Iris pigment epithelial cell (primary cell): ENCODE results near the gene PTPRT.

Experiments
- DNase-seq: peaks from one replicate; pipeline ENCODE4 v3.0.0-alpha.2; 2011; ENCODE audit warnings: low read depth

The PTPRT gene

DNA sequence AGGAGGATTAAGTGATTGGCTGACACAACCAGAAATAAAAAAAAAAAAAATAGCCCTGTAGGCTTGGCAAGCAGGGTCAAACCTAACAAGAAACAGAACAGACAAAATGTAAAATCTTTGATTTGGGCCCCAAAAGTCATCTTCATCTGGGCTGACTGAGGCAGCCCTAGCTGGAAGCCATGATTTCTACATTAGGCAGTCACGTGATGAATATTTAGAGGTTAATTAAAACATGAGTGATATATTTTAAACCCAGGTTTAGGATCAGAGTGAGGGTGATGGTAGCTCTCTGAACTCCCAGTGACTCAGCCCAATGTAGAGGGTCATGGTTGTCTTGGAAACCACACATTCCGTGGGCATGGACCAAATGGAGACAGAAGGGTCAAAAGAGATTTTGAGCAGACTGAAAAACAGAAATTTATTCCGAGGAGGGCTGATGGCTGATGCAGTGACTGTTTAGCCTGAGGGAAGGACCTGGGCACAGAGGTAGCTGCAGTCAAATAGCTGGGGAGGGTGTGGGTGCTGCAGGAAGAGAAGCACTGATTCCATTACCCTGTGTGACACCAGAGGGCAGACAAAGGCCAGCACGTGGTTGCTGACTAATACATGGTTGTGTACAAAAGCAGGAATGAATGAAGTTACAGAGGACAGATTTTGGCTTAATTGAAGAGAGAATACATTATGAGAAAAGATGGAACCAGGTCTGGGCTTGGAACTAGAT is 998.4 kb downstream of the PTPRT start:
- no peak for DNase-seq

DNA sequence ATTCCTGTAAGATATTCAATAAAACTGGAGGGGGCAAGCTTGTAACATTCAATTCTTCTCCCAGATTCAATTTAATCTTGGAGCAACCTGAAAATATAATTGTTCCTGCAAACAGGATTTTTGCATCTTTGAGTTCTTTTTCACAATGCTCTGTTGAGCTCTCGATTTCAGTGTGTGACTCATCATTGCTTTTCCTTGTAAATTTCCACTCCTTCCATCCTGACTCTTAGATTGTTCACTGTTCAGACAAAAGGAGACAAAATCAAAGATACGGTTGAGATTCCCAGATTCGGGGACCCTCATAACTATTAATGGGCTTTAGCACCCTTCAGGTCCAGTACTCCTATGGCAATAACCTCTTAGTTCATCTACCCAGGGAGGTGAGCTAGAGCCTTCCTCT is 999.6 kb downstream of the PTPRT start:
- DNase-seq, result no peak

DNA sequence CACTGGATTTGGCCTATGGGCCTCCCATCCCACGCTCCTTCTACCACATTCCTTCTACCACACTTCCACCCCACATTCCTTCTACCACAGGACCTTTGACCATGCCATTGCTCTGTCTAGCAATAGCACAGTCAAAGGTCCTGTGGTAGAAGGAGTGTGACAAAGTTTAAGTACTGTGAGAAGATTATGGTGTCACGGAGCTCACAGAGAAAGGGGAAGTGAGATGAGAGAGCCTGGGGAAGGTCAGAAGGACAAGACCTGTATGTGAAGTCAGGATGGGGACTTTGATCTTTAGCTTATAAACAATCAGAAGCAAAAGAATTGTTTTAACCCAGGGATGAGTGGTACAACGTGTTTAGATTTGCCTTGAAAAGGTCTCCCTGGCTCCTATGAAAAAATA is 1003.4 kb downstream of the PTPRT start:
- no peak for DNase-seq

DNA sequence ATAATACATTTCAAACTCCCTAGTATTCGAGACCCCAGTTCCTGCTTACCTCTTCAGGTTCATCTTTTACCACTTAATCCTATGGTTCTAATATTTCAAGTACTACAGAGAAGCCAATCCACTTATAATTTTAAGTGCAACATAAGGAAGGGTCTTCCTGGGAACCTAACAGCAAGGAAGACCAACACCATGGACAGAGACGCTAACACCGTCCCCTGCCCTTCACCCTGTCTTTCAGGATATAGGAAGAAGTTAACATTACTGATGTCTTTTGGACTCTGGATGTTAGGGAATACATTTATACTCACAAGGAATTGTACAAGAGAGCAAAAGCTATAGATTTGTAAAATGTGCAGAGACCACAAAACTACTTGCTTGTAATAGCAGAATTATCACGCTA is 1006.6 kb downstream of the PTPRT start:
- DNase-seq, result no peak

DNA sequence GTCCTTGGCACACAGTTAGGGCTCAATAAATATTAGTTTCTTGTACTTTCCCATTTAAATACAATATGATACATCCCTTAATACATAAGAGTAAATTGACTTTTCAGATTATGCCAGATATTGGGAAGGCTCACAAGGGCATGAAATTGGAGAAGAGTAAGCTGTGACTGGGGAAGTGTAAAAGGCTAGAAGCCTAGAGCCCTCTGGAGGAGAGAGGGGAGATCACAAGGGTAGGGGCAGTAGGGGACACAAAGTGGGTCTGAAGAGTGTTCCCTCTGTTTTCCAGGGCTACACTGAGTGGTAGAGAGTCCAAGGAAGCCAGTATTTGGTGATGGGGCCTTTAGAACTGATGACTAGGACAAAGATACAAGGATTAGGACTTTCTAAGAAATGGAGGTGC is 1008.6 kb downstream of the PTPRT start:
- DNase-seq, result no peak

DNA sequence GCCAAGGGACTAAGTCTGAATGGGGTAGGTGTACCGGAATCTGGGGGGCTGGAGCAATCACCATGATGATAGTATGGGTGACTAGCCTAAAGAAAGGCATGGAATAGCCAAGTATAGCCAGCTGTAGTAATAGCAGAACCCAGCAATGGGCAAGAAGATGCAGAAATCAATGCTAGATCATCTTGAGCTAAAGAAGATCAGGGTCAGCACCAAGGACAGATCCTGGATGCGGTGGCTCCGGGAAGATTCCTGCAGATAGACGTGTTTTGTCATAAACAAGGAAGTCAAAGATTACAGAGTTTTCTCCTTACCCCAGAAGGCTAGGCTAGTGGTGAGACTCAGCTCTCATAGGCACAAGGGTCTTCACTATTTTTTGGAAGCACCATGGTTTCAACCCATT is 1009.9 kb downstream of the PTPRT start:
- DNase-seq, result peak; percentile 5

DNA sequence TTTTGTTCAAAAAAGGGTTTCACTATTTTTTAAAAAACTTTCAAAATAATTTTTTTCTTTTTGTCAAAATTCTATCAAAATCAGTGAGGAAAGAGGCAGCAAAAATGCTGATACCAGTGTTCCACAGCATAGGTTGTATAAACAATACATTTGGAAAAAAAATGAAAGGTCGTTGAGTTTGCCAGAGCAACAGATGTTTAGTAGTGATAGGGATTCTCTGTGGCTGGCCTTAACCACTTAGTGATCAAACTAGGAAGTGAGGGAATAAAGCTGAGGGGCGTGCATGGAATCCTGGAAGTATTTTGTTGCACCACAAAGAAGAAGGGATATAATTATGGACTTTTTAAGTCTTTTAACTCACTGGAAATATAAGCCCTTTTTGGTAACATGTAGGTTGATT is 1016.3 kb downstream of the PTPRT start:
- DNase-seq, result no peak

DNA sequence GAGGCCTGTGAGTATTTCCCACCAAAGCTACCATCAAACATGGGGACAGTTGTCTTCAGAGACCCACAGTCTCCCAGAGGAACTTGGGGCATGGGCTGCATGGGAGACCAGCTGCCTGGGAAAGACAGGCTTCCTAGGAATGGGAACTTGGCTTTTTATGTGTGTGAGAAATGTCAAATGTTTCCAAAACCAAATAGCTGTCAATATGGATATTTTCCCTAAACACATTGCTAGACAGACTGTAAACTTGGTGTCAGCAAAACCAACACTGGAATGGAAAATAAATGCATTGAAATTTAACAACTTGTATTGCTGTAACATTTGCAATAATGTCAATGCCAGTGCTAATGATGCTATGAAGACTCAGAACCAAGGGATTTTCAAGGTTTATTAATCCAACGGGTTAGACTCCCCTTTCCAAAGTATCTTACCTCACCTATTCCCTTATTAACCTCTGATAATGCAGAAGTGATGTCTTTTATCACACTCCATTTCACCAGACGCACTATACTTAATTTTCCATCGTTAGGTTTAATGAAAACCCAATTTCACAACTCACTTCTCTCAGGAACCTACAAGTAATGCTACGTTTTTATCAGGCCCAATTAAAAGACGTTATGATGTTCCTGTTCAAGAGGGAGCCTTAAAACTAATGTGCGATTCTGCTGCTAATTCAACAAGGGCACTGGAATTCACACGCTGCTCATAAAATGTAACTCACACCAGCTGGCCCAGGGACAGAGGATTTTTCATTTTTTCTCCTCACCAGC is 1025.4 kb downstream of the PTPRT start:
- DNase-seq, result no peak

DNA sequence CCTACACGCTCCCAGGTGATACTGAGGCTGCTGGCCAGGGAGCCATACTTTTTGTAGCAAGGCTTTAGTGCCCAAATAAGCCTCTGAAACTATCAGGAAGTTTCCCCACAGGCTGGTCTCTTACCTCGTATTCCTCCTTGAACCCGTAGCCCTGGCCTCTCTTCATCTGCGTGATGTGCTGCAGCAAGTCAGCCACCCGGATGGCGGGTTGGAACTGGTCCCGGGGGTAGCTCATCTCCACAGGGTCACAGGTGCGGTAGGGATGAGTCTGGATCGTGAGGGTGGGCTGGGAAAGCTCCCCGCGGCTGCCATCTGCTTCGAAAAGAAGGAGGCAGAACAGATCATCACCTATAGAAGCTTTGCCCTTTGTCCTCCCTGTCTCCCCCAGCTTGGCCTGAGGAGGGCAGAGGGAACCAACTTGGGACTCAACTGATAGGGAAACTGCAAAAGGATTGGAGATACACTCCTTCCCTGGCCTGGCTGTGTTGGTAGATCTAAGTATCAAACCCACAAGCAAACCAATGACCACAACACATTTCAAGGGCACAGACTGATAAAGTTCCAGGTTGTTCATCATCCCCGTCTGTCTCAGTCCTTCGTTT is 1028.4 kb downstream of the PTPRT start:
- DNase-seq, result no peak

DNA sequence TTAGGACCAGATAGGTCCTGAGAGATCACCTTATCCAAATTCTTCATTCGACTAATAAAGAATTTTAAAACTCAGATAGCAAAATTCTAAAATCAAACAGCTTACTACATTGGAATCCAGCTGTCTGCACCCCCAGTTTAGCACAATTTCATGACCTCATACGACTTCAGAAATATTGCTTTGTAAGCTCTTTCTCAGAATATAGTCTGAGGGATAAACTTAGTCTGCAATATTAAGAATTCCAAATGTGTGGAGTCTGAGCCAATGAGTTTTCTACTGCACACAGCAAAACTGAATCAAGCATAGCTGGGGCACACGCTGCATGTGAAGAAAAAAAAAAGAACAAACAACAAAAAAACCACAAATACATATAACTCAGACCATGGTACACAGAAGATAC is 1029.9 kb downstream of the PTPRT start:
- no peak for DNase-seq

DNA sequence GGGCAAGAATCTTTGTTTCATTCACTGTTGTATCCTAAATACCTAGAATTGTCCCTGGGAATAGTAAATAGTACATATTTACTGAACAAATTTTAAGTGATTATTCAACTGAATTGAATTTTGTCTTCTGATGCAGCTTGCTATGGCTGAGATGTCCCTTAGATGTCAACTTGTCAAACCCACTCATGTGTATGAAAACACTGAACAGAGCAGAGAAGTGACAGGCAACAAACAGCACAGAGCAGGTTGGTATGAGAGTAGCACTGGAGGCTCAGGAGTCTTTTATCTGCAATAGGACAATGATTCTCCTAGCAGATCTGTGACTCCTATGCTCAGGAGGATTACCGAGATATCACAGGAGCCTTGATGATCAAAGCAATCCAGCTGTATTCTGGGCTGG is 1031.4 kb downstream of the PTPRT start:
- DNase-seq, result no peak

DNA sequence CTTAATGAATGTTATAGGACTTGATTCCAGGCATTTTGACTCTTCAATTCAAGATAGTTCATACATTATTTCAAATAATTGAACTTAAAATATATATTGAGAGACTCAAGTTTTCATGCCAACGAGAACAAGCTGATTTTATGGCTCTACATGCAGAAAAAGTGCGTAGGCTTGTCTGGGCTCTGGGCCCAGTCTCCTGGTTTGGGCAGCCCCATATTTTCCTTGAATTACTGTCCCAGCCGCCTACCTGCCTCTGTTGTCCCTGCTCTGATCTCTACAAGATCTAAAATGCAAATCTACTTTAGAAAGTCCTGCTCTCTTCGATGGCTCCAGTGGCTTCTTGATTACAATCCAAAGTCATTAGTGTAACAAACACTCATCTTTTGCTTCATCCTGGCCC is 1034.1 kb downstream of the PTPRT start:
- no peak for DNase-seq

DNA sequence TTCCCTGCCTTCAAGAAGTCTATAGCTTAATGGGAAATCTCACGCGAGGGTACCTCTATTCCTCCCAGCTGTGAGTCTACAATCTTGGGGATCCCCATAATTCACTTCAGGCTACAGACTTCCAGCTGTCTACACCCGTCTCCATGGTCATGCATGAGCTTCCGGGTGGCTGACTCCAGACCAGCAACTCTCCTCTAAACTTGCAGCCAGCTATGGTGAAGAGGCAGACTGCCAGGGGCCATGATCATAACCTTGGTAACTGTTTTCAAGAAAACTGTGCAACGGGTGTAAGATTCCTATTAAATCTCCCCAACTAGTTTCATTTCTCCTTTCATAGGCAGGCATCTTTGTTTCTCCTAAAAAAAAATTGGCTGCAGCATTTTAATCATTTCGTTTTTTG is 1037.1 kb downstream of the PTPRT start:
- DNase-seq, result no peak

DNA sequence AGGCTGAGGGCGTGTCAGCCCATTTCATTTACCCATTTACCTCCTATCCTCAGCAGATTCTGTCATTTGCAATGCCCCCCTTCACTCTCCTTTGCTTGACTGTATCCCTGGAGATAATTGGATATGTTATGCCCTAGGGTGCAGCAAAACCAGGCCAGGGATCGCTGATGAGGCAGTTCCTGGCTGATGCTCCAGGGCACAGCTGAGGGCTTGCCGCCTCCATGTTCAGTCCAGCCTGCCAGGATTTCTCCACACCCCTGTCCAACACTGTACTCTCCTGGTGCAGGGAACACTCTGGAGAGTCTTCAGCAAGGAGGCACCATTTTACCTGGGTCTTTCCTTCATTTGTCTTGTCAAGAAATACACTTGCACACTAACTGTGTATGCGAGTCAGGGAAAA is 1039.5 kb downstream of the PTPRT start:
- DNase-seq, result no peak

DNA sequence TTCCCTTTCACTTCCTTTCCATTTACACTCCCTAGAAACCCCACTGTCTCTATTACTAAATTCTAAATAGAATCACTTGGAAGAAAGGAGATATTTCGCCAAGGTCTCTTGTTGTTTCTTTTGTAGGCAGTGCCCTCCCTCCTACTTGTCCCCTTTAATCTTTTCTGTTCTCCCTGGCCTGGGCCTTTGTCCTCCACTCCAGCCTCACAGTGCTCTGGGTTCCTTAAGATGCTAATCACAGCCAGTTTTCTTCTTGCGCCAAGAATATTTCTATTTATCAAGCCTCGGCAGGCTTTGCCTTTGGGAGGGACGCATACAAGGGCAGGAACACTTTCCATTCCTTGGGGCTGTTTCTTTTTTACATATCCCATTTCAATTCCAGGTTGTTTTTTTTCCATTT is 1051.0 kb downstream of the PTPRT start:
- DNase-seq, result no peak

DNA sequence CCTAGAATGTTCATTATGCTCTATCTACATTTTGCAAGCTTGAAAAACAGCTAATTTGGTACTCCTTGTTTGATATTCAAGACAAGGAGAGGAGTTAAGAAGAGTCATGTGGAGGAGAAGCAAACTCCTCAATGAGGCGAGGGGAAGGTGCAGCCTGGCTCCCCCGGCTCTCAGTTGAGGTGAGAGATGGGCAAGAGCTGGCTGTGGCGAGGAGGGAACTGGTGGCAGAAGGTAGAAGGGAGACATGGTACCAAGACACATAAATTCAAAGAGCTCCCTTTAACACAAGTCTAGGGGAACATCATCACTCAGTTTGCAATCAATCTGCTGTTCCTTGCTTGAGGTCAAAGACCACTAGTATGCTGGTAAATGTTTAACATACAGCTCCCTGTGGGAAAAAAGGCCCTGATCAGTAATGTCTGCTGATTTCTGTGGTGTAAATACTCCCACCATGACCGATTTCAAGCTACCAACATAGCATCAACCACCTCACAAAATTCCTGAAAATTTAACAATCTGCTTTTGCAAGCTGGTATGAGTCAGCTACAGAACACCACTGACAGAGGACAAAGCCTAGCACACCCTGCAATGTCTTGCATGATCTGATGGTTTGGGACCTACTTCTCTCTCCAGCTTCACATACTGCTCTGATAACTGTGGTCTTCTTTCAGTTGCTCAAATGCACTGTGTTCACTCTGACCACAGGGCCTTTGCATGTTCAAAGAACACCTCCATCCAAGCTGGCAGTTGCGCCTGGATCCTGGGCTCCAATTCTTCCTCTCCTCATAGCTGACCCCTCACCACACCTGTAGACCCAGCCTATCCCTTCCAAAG is 1055.2 kb downstream of the PTPRT start:
- DNase-seq, result no peak

DNA sequence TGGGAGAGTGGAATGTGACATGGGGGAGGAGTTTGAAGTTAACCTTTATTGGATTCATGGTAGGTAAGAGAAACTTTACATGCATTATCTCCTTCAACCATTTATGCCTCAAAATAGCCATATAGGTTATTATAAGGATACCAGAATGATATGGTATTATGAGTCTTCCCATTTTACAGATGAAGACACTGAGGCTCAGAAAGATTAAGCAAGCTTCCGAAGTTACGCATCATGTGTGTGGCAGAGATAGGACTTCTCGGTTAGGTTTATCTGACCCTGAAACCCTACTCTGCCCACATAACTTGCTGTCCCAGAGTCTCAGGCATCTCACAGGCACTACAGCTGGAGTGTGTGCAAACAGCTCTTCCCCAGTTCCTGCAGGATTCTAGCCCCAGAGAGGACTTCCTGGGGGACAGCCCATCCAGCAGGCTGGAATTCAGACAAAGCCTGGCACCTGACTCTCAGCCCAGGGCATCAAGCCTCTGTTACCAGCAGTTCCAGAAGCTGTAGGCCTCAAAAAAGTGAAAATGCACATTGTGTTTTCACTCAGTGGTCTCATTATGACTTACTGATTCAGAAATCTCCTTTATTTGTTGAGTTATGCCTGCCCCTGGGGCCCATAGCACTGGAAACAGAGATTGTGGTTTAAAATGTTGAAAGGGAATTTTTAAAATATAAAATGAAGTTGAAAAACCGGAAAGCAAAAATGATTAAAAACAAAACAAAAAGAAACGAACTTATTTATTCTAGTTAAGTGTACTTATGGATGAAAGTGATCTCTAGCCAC is 1058.7 kb downstream of the PTPRT start:
- no peak for DNase-seq

DNA sequence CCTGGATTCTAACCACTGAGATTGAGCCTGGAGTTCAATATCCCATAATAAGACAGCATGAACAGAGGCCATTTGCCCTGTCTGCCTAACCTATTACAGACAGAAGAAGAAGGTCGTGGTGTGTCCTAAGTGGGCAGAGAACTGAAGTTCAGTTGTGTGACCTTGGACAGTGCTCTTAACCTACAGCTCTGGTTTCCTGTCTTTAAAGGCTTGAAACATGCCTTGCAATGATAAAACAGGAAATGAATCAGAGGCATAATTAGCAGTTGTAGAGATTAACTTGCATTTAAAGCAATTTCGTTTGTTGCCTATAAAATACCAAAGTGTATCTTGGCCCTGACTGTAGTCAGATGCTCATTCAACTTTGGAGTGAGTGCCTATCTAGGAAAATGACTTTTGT is 1064.3 kb downstream of the PTPRT start:
- DNase-seq, result no peak

DNA sequence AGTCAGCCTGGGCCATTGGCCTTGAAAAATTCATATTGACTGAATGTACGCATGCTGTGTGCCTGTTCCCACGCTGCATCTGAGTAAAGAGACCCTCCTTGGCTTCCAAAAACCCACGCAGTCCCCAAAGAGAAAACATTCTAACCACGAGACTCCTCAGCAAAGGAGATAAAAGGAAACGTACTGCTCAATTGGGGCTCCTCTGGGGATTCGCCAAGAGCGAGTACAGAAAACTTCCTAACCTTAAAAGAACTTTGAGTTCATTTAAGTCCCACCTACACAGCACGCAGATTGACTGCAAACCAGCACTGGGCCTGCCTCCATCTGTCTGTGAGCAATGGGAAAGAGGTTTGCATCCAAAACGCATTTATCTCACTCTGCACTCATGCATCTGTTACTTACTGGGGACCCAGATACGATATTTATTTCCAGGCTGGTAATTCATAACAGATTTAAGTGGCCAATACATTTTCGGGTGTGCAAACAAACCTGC is 1065.7 kb downstream of the PTPRT start:
- no peak for DNase-seq

DNA sequence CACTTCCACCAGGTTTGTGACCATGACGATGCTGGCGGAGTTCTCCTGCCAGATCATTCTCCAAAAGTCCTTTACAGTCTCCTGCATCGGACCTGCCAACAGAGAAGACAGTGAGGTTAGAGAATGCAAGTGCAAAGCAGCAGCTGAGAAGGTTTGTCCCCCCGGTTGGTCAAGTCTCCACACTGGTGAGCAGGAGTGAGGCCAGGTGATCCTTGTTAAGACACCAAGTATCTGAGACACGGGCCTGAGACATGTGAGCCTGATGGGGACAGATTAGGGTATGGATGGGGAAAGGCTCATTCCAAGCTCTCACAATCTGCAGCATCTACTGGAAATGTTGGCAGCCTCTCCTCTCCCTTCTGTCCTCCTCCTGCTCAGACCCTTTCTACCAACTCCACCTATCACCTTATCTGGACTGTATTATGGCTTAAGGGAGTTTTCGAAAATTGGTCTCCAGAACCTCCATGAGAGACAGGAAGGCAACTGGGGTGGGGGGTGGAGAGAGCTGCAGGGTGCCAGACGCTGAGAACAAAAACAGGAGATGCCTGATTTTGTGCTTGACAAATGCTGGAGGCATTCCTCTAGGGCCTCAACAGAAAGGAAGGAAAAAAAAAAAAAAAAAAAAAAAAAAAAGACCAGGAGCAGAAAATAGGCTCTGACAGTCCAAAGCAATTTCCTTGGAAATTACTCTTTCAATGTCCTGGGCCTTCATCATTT is 1071.1 kb downstream of the PTPRT start:
- no peak for DNase-seq

DNA sequence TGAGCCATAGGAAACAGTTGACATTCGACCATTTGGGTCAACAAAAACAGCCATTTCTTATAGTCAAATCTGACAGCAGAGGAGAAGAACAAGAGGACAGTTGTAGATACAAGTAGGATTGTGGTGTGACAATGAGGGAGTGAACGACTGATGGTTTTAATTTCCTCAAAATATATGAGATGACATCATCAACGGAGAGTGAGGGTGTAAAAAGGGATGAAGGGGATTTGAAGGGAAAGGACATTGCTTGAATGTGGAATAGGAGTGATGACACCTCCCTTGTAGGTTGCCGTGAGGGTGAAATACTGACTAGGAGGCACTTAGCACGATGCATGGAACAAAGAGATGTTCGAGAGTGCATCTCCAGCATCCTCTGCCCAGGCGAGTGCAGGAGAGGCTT is 1071.7 kb downstream of the PTPRT start:
- no peak for DNase-seq
